ENCODE measurements around the gene PDCL3. TPM values are rescaled to one million over a fixed set of nuclear protein-coding genes. Genes with fewer than 3 reads are reported as not detected.

PDCL3 gene
- total and polyA plus RNA-seq, 7 donors, result 23.1 to 80.5 (median 31.2) TPM

GRCh38 chr2:100529176-100529575 lies 33.6 kb upstream of the PDCL3 start:
- H3K27ac ChIP-seq, result no peak overlapping the region
- 85 to 91% (median 87%) methylated on average over 8 of the region's 8 CpGs for WGBS, 3 donors
- DNase-seq (no peak), ATAC-seq (no peak)
- intact Hi-C loops (cut with DNase I), result no loop called here
- no peaks in the 10 kb centered on the region for H3K36me3 ChIP-seq (ENCODE audit: insufficient read depth in 1 of 2, low read depth in 1 of 2)
- no peak for TF ChIP-seq CTCF (IDR thresholded peaks at IDR 0.05)
- peaks cover 0 to 3% (median 0%) of the 10 kb centered on the region in 3 donors for H3K27me3 ChIP-seq (ENCODE audit: insufficient read depth in 3 of 3, low read length in 2 of 3)
- H3K4me1 ChIP-seq, result no peaks in the 10 kb centered on the region
- H3K9me3 ChIP-seq, result no peaks in the 10 kb centered on the region
- H3K4me3 ChIP-seq, result no peak overlapping the region

GRCh38 chr2:100529900-100530299 lies 32.9 kb upstream of the PDCL3 start:
- 63 to 68% (median 68%) methylated on average over 6 of the region's 6 CpGs for WGBS, 3 donors
- intact Hi-C loops (cut with DNase I), result no loop called here

GRCh38 chr2:100535855-100536254 lies 26.9 kb upstream of the PDCL3 start:
- H3K4me3 ChIP-seq, result no peak overlapping the region
- ATAC-seq, result no peak
- H3K27ac ChIP-seq, result no peak overlapping the region
- DNase-seq, result no peak
- intact Hi-C loops (cut with DNase I), result no loop called here
- no peaks in the 10 kb centered on the region for H3K4me1 ChIP-seq
- WGBS, 3 donors, result 33 to 60% (median 36%) methylated on average over 2 of the region's 2 CpGs
- no peaks in the 10 kb centered on the region for H3K36me3 ChIP-seq (ENCODE audit: insufficient read depth in 1 of 2, low read depth in 1 of 2)
- no peaks in the 10 kb centered on the region for H3K9me3 ChIP-seq
- TF ChIP-seq CTCF (IDR thresholded peaks at IDR 0.05), result no peak
- peaks cover 0 to 3% (median 3%) of the 10 kb centered on the region in 3 donors for H3K27me3 ChIP-seq (ENCODE audit: insufficient read depth in 3 of 3, low read length in 2 of 3)

More at GRCh38 chr2:100529900-100530299, 32.9 kb upstream of the PDCL3 start:
- H3K27ac ChIP-seq, result no peak overlapping the region
- no peaks in the 10 kb centered on the region for H3K4me1 ChIP-seq
- no peak overlapping the region for H3K4me3 ChIP-seq
- ATAC-seq (no peak), DNase-seq (no peak)
- H3K9me3 ChIP-seq, result no peaks in the 10 kb centered on the region
- no peaks in the 10 kb centered on the region for H3K36me3 ChIP-seq (ENCODE audit: insufficient read depth in 1 of 2, low read depth in 1 of 2)
- peaks cover 0 to 3% (median 3%) of the 10 kb centered on the region in 3 donors for H3K27me3 ChIP-seq (ENCODE audit: insufficient read depth in 3 of 3, low read length in 2 of 3)
- no peak for TF ChIP-seq CTCF (IDR thresholded peaks at IDR 0.05)

GRCh38 chr2:100537918-100538317 lies 24.9 kb upstream of the PDCL3 start:
- intact Hi-C loops (cut with DNase I), result no loop called here
- Histone ChIP-seq H3K4me1 (no peaks in the 10 kb centered on the region), H3K27ac (no peak overlapping the region), H3K4me3 (no peak overlapping the region), H3K27me3 (ENCODE audit: insufficient read depth in 3 of 3, low read length in 2 of 3) (peaks cover 0 to 3% (median 0%) of the 10 kb centered on the region in 3 donors), H3K9me3 (no peaks in the 10 kb centered on the region), H3K36me3 (ENCODE audit: insufficient read depth in 1 of 2, low read depth in 1 of 2) (no peaks in the 10 kb centered on the region)
- WGBS, 3 donors, result 65 to 71% (median 68%) methylated on average over 9 of the region's 9 CpGs
- ATAC-seq (no peak), DNase-seq (no peak)
- no peak for TF ChIP-seq CTCF (IDR thresholded peaks at IDR 0.05)

- intact Hi-C loops (cut with DNase I), result no loop called here
- Histone ChIP-seq H3K36me3 (ENCODE audit: insufficient read depth in 1 of 2, low read depth in 1 of 2) (no peaks in the 10 kb centered on the region), H3K4me1 (no peaks in the 10 kb centered on the region), H3K27ac (no peak overlapping the region), H3K9me3 (no peaks in the 10 kb centered on the region), H3K27me3 (ENCODE audit: insufficient read depth in 3 of 3, low read length in 2 of 3) (peaks cover 0 to 3% (median 0%) of the 10 kb centered on the region in 3 donors), H3K4me3 (no peak overlapping the region)
- DNase-seq (no peak), ATAC-seq (no peak)
- TF ChIP-seq CTCF (IDR thresholded peaks at IDR 0.05), result no peak
- 18 to 50% (median 22%) methylated on average over 1 of the region's 1 CpG for WGBS, 3 donors
Measured at GRCh38 chr2:100539221-100539620, 23.6 kb upstream of the PDCL3 start.

All from psoas muscle (tissue), 8 donors.